ENCODE data around the gene JPT1.

The JPT1 gene, protein sequence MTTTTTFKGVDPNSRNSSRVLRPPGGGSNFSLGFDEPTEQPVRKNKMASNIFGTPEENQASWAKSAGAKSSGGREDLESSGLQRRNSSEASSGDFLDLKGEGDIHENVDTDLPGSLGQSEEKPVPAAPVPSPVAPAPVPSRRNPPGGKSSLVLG

DNA sequence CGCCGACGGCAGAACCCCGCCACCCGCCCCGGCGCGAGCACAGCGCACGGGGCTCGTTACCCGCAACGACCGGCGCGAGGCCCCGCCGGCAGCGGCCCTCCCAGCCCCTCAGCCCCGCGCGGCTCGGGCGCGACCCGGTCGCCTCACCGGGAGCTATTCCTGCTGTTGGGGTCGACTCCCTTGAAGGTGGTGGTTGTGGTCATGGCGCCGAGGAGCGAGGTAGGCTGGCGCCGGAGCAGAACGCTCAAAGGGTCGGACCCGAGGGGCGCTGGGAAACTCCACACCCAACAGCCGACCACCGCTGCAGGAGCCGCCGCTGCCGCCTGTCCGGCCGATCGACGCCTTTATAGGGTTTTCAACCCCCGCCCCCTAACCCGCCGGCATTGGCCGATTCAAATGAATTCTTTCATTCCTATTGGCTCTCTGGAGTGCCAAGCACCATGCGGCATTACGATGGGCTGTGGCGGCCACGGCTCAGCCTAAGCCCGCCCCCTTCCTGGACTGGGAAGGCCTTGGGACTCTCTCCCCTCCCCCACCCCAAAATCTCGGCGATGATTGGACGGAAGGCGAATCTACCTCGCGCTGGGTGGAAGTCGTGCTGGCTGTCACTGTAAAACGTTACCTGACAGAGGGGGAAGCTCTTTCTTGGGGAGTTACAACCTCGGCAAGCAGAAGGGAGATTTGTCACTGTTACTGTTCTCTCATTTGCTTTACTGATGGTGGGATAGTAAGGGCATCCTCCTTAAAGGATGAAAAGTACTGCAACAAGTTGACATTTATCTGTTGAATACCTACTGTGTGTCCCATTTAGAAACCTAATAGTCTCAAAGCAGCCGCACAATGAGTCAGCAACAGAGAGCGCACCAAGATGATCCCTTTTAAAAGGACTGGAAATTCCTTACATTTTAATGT is at the start of gene JPT1:
Gene JPT1 (minus strand): TSS at position 318 of the 912 bp plus-strand sequence. CDS start 115 bp downstream, at position 203.
- no peaks in the 10 kb centered on the region for H3K9me3 ChIP-seq (ENCODE audit: insufficient read depth, low read length, severe bottlenecking)
- ATAC-seq (ENCODE audit: insufficient read depth, low read depth) (peak; percentile 95), DNase-seq (peak; percentile 99)
- no peak for TF ChIP-seq EZH2 (IDR thresholded peaks at IDR 0.05; ENCODE audit: borderline replicate concordance, low read depth, low read length, severe bottlenecking)
- TF ChIP-seq, protein P1, sequence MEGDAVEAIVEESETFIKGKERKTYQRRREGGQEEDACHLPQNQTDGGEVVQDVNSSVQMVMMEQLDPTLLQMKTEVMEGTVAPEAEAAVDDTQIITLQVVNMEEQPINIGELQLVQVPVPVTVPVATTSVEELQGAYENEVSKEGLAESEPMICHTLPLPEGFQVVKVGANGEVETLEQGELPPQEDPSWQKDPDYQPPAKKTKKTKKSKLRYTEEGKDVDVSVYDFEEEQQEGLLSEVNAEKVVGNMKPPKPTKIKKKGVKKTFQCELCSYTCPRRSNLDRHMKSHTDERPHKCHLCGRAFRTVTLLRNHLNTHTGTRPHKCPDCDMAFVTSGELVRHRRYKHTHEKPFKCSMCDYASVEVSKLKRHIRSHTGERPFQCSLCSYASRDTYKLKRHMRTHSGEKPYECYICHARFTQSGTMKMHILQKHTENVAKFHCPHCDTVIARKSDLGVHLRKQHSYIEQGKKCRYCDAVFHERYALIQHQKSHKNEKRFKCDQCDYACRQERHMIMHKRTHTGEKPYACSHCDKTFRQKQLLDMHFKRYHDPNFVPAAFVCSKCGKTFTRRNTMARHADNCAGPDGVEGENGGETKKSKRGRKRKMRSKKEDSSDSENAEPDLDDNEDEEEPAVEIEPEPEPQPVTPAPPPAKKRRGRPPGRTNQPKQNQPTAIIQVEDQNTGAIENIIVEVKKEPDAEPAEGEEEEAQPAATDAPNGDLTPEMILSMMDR (IDR thresholded peaks at IDR 0.05; ENCODE audit: borderline replicate concordance, extremely low read depth, low read length, poor library complexity, severe bottlenecking) = no peak
- peak within 1 kb of the TSS; percentile 92 to 98 for H3K4me3 ChIP-seq (ENCODE audit: low read depth in 1 of 2, low read length in 2 of 2)
- H3K79me2 ChIP-seq (ENCODE audit: insufficient read depth, low read length) = peaks cover 48% of the 10 kb centered on the region
- peak within 1 kb of the TSS; percentile 85 for H3K27ac ChIP-seq (ENCODE audit: low read length)
- H4K20me1 ChIP-seq (ENCODE audit: insufficient read depth, low read length) = peaks cover 12% of the 10 kb centered on the region; the same call in 1 of the 2 replicates
- H2AFZ ChIP-seq (ENCODE audit: low read depth, low read length) = peak within 1 kb of the TSS; percentile 73
- peak within 1 kb of the TSS; percentile 92 for H3K9ac ChIP-seq (ENCODE audit: low read depth, low read length)
- H3K36me3 ChIP-seq (ENCODE audit: insufficient read depth, low read length) = peaks cover 10% of the 10 kb centered on the region
- peaks cover 30% of the 10 kb centered on the region for H3K4me1 ChIP-seq (ENCODE audit: insufficient read depth, low read length)
- H3K4me2 ChIP-seq (ENCODE audit: insufficient read depth, low read length) = peak within 1 kb of the TSS; percentile 67
- H3K27me3 ChIP-seq (ENCODE audit: insufficient read depth, low read length, poor library complexity) = no peaks in the 10 kb centered on the region

DNA sequence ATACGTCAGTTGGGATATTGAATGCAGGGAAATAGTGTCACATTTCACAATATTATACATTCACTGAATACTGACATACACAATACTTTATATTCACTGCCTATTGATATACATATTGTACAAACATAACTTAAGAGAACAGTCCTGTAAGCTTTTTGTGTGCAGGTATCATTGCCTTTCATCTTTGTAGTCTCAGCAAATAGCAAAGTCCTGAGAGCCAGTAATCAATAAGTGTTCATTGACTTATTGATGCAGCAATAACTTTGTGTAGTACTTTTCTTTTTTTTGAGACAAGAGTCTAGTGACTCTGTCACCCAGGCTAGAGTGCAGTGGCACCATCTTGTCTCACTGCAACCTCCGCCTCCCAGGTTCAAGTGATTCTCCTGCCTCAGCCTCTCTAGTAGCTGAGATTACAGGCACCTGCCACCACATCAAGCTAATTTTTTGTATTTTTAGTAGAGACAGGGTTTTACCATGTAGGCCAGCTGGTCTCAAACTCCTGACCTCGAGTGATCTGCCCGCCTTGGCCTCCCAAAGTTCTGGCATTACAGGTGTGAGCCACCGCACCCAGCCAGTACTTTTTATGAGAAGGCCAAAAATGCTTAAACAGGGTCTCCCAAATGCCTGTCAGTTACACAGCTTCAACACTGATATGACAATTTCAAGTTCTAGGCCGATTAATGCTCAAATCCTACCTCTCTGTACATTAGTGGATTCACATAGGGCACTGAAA is 45.7 kb upstream of the JPT1 start:
- Histone ChIP-seq H3K79me2 (ENCODE audit: insufficient read depth, low read length) (peaks cover 11% of the 10 kb centered on the region), H4K20me1 (ENCODE audit: insufficient read depth, low read length) (no peaks in the 10 kb centered on the region), H2AFZ (ENCODE audit: low read depth, low read length) (no peak overlapping the region), H3K27ac (ENCODE audit: low read length) (no peak overlapping the region), H3K36me3 (ENCODE audit: insufficient read depth, low read length) (no peaks in the 10 kb centered on the region), H3K4me2 (ENCODE audit: insufficient read depth, low read length) (no peak overlapping the region), H3K27me3 (ENCODE audit: insufficient read depth, low read length, poor library complexity) (no peaks in the 10 kb centered on the region), H3K9ac (ENCODE audit: low read depth, low read length) (no peak overlapping the region), H3K4me1 (ENCODE audit: insufficient read depth, low read length) (peaks cover 9% of the 10 kb centered on the region), H3K9me3 (ENCODE audit: insufficient read depth, low read length, severe bottlenecking) (no peaks in the 10 kb centered on the region), H3K4me3 (ENCODE audit: low read depth in 1 of 2, low read length in 2 of 2) (no peak overlapping the region)
- no peak for DNase-seq
- no peak for ATAC-seq (ENCODE audit: insufficient read depth, low read depth)
- no peak for TF ChIP-seq EZH2 (IDR thresholded peaks at IDR 0.05; ENCODE audit: borderline replicate concordance, low read depth, low read length, severe bottlenecking)
- TF ChIP-seq, protein P1 (IDR thresholded peaks at IDR 0.05; ENCODE audit: borderline replicate concordance, extremely low read depth, low read length, poor library complexity, severe bottlenecking) = no peak

DNA sequence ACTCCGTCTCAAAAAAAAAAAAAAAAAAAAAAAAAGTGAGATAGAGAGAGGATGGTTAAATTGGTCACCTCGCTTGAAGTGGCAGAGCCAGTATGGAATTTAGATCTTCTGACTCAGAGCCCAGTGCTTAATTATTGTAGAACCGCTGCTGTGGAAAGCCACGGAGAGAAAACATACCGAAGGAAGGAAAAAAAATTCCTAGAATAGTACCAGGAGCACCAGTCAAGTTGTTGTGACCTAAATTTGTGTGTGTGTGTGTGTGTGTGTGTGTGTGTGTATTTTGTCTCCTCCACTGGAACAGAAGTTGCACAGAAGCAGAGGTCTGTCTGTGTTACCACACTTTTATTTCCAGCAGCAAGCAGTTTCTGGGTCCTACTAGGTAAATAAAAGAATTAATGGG is 40.6 kb upstream of the JPT1 start:
- H3K4me1 ChIP-seq (ENCODE audit: insufficient read depth, low read length) = no peaks in the 10 kb centered on the region
- no peak overlapping the region for H3K4me3 ChIP-seq (ENCODE audit: low read depth in 1 of 2, low read length in 2 of 2)
- no peak overlapping the region for H2AFZ ChIP-seq (ENCODE audit: low read depth, low read length)
- TF ChIP-seq, protein P1 (IDR thresholded peaks at IDR 0.05; ENCODE audit: borderline replicate concordance, extremely low read depth, low read length, poor library complexity, severe bottlenecking) = no peak
- no peak for TF ChIP-seq EZH2 (IDR thresholded peaks at IDR 0.05; ENCODE audit: borderline replicate concordance, low read depth, low read length, severe bottlenecking)
- no peaks in the 10 kb centered on the region for H3K9me3 ChIP-seq (ENCODE audit: insufficient read depth, low read length, severe bottlenecking)
- no peaks in the 10 kb centered on the region for H4K20me1 ChIP-seq (ENCODE audit: insufficient read depth, low read length)
- ATAC-seq (ENCODE audit: insufficient read depth, low read depth) (no peak), DNase-seq (no peak)
- H3K79me2 ChIP-seq (ENCODE audit: insufficient read depth, low read length) = no peaks in the 10 kb centered on the region
- H3K27ac ChIP-seq (ENCODE audit: low read length) = no peak overlapping the region
- no peak overlapping the region for H3K9ac ChIP-seq (ENCODE audit: low read depth, low read length)
- no peaks in the 10 kb centered on the region for H3K27me3 ChIP-seq (ENCODE audit: insufficient read depth, low read length, poor library complexity)
- no peak overlapping the region for H3K4me2 ChIP-seq (ENCODE audit: insufficient read depth, low read length)
- H3K36me3 ChIP-seq (ENCODE audit: insufficient read depth, low read length) = no peaks in the 10 kb centered on the region
